Stimulated activated CD8-positive, alpha-beta memory T cell treated with anti-CD3 and anti-CD28 coated beads, Interleukin-4, amount 100 ng/mL, for 24 hours (primary cell): ENCODE results near the gene C14orf180.

Experiments used
- DNase-seq: peaks from one replicate; pipeline ENCODE4 v3.0.0-alpha.2; 2020; ENCODE audit warnings: low read depth

Gene C14orf180

GRCh38 chr14:104550340-104550860 lies 29.2 kb upstream of the C14orf180 start:
- no peak for DNase-seq

- DNase-seq = no peak
Measured at GRCh38 chr14:104550861-104551728, 28.5 kb upstream of the C14orf180 start.

- DNase-seq = no peak
Measured at GRCh38 chr14:104551851-104552737, 27.5 kb upstream of the C14orf180 start.

GRCh38 chr14:104552738-104553125 lies 26.8 kb upstream of the C14orf180 start:
- DNase-seq = no peak

GRCh38 chr14:104553166-104554087 lies 26.1 kb upstream of the C14orf180 start:
- DNase-seq = no peak

GRCh38 chr14:104554088-104554607 lies 25.4 kb upstream of the C14orf180 start:
- no peak for DNase-seq

GRCh38 chr14:104554608-104555429 lies 24.7 kb upstream of the C14orf180 start:
- no peak for DNase-seq

- DNase-seq = no peak
Measured at GRCh38 chr14:104555430-104556255, 23.9 kb upstream of the C14orf180 start.

GRCh38 chr14:104556256-104557021 lies 23.1 kb upstream of the C14orf180 start:
- DNase-seq = no peak

GRCh38 chr14:104557086-104557485 lies 22.5 kb upstream of the C14orf180 start:
- DNase-seq = no peak

- no peak for DNase-seq
Measured at GRCh38 chr14:104557766-104558165, 21.8 kb upstream of the C14orf180 start.

GRCh38 chr14:104558231-104559027 lies 21.1 kb upstream of the C14orf180 start:
- no peak for DNase-seq

GRCh38 chr14:104559028-104559803 lies 20.3 kb upstream of the C14orf180 start:
- DNase-seq = no peak

GRCh38 chr14:104559804-104560585 lies 19.6 kb upstream of the C14orf180 start:
- DNase-seq = no peak

- DNase-seq = no peak
Measured at GRCh38 chr14:104560586-104560945, 19.0 kb upstream of the C14orf180 start.

- DNase-seq = no peak
Measured at GRCh38 chr14:104561124-104561557, 18.4 kb upstream of the C14orf180 start.
